Gastroesophageal sphincter (tissue), 3 donors: ENCODE results near the gene MPP2.

Experiments
- CTCF ChIP-seq, 4 experiments: fragments of 200-600 bp in 2 of 4; fragments of 450-650 bp in 2 of 4; sonication (generic) in 1 of 4; IDR thresholded peaks; one replicate each; pipeline ENCODE4 v1.5.1; 2017 to 2019; ENCODE audit warnings: antibody characterized with exemption in 4 of 4, mild to moderate bottlenecking in 2 of 4, moderate library complexity in 2 of 4
- POLR2A ChIP-seq, 2 donors: fragments of 450-650 bp; IDR thresholded peaks; one replicate each; pipeline ENCODE4 v1.6.1; 2017; ENCODE audit warnings: antibody characterized with exemption in 2 of 2, mild to moderate bottlenecking in 2 of 2, moderate library complexity in 1 of 2
- POLR2AphosphoS5 ChIP-seq: sonication (generic); formaldehyde crosslinking; IDR thresholded peaks from one replicate; pipeline ENCODE4 v1.6.1; 2017; ENCODE audit warnings: antibody characterized with exemption

GRCh38 chr17:43832976-43833829 lies 74.1 kb downstream of the MPP2 start, which contains the start of gene MPP3:
- TF ChIP-seq CTCF (IDR thresholded peaks at IDR 0.05) = peak in 1 of 4 experiments; percentile 7
- TF ChIP-seq POLR2A (IDR thresholded peaks at IDR 0.05) = peak; percentile 37 to 60
- TF ChIP-seq POLR2AphosphoS5 = peak; percentile 55
